H1 (cell line): ENCODE measurements around the gene ZNF846. TPM values are rescaled to one million over a fixed set of nuclear protein-coding genes. Genes with fewer than 3 reads are reported as not detected.

Experiments
- CTCF ChIA-PET: fragments of 300-600 bp; sonication (Branson Sonifier 250); formaldehyde crosslinking; loops from one replicate; lab custom pipeline; 2021; ENCODE audit not compliant: partially characterized antibody; lab: Charles Lee
- POLR2A ChIA-PET: fragments of 300-600 bp; sonication (Branson Sonifier 250); formaldehyde crosslinking; loops from one replicate; lab custom pipeline; 2021; ENCODE audit warnings: inconsistent platforms; ENCODE audit not compliant: partially characterized antibody; lab: Charles Lee
- DNase-seq, 2 experiments: peaks; one replicate each; pipeline versions ENCODE4 v3.0.0 to v3.0.0-alpha.2; 2010 to 2022; ENCODE audit warnings: low spot score in 2 of 2, low read depth in 1 of 2, mixed read lengths in 1 of 2
- FAIRE-seq: peaks from 2 replicates; lab custom pipeline; 2011; peaks lifted over from hg19 to GRCh38; lab: Jason Lieb, UNC
- H2AFZ ChIP-seq: 2 replicates; pipeline ENCODE4 v1.8.1; 2012; ENCODE audit warnings: low read length, inconsistent platforms
- H2AK5ac ChIP-seq: 2 replicates; pipeline ENCODE4 v1.6.1; 2013; ENCODE audit warnings: low read depth, low read length
- H2BK120ac ChIP-seq: replicated peaks from 2 replicates; pipeline ENCODE3; 2013; ENCODE audit warnings: low read depth, low read length, inconsistent platforms
- H2BK12ac ChIP-seq: 2 replicates; pipeline ENCODE4 v1.6.1; 2013; ENCODE audit warnings: low read depth, low read length
- H2BK15ac ChIP-seq: 2 replicates; pipeline ENCODE4 v1.6.1; 2013; ENCODE audit warnings: low read length
- H2BK20ac ChIP-seq: 2 replicates; pipeline ENCODE4 v1.6.1; 2013; ENCODE audit warnings: low read length
- H2BK5ac ChIP-seq: 2 replicates; pipeline ENCODE4 v1.6.1; 2013; ENCODE audit warnings: low read depth, low read length
- H3K14ac ChIP-seq: 2 replicates; pipeline ENCODE4 v1.6.1; 2013; ENCODE audit warnings: inconsistent platforms; ENCODE audit not compliant: insufficient read length
- H3K18ac ChIP-seq: 2 replicates; pipeline ENCODE4 v1.6.1; 2013; ENCODE audit warnings: low read length; ENCODE audit errors: extremely low read depth
- H3K23ac ChIP-seq: 2 replicates; pipeline ENCODE4 v1.6.1; 2013; ENCODE audit warnings: inconsistent platforms; ENCODE audit not compliant: insufficient read length
- H3K23me2 ChIP-seq: 2 replicates; pipeline ENCODE4 v1.6.1; 2013; ENCODE audit warnings: low read depth, low read length
- H3K27ac ChIP-seq: 2 replicates; pipeline ENCODE4 v1.6.1; 2011; ENCODE audit warnings: low read depth, low read length, inconsistent platforms
- H3K27me3 ChIP-seq, 4 experiments: replicated peaks in 1 of 4; 1 replicate in 1 of 4; 2 replicates in 3 of 4; pipeline versions ENCODE4 v1.6.1 to v1.8.1; 2011 to 2013; ENCODE audit warnings: low read length in 3 of 4, mild to moderate bottlenecking in 3 of 4, inconsistent platforms in 2 of 4, mixed read lengths in 2 of 4, moderate library complexity in 1 of 4; ENCODE audit not compliant: control insufficient read depth in 3 of 4, insufficient read depth in 3 of 4; ENCODE audit errors: extremely low read depth in 1 of 4
- H3K36me3 ChIP-seq, 4 experiments: 2 replicates each; pipeline versions ENCODE4 v1.6.1 to v1.8.1; 2011 to 2013; ENCODE audit warnings: mild to moderate bottlenecking in 4 of 4, low read length in 3 of 4, moderate library complexity in 2 of 4, control low read depth in 1 of 4, inconsistent platforms in 1 of 4; ENCODE audit not compliant: insufficient read depth in 4 of 4, control insufficient read depth in 2 of 4
- H3K4ac ChIP-seq: replicated peaks from 2 replicates; pipeline ENCODE3; 2013; ENCODE audit warnings: low read length, low read depth, mixed read lengths, inconsistent platforms; ENCODE audit not compliant: insufficient read length
- H3K4me1 ChIP-seq, 4 experiments: replicated peaks in 1 of 4; 1 replicate in 1 of 4; 2 replicates in 3 of 4; pipeline versions ENCODE4 v1.6.1 to v1.8.1; 2011 to 2013; ENCODE audit warnings: low read length in 3 of 4, inconsistent platforms in 2 of 4, mixed read lengths in 1 of 4; ENCODE audit not compliant: insufficient read depth in 4 of 4, control insufficient read depth in 3 of 4
- H3K4me2 ChIP-seq, 2 experiments: 2 replicates each; pipeline versions ENCODE4 v1.6.1 to v1.8.1; 2011 to 2013; ENCODE audit warnings: low read depth in 2 of 2, low read length in 2 of 2, control low read depth in 1 of 2, inconsistent platforms in 1 of 2, mild to moderate bottlenecking in 1 of 2; ENCODE audit not compliant: insufficient read depth in 1 of 2
- H3K4me3 ChIP-seq, 4 experiments: fragments of 200-600, 300-600 bp in 1 of 4; sonication (generic), shearing (Covaris generic), sonication (Bioruptor Twin) in 1 of 4; 2 replicates each; pipeline versions ENCODE4 v1.5.1 to v1.8.1; 2011 to 2016; ENCODE audit warnings: low read length in 4 of 4, low read depth in 3 of 4, control low read depth in 2 of 4, inconsistent platforms in 2 of 4, mild to moderate bottlenecking in 2 of 4, mixed read lengths in 1 of 4, moderate library complexity in 1 of 4; ENCODE audit not compliant: insufficient read depth in 2 of 4; ENCODE audit errors: extremely low read depth in 1 of 4
- H3K56ac ChIP-seq: replicated peaks from 2 replicates; pipeline ENCODE3; 2013; ENCODE audit warnings: low read depth, mild to moderate bottlenecking, mixed read lengths, low read length, inconsistent platforms; ENCODE audit not compliant: insufficient read length
- H3K79me1 ChIP-seq: 2 replicates; pipeline ENCODE4 v1.6.1; 2013; ENCODE audit warnings: low read depth, low read length, control low read depth
- H3K79me2 ChIP-seq, 2 experiments: 2 replicates each; pipeline versions ENCODE4 v1.6.1 to v1.8.1; 2012 to 2013; ENCODE audit warnings: low read length in 2 of 2, mild to moderate bottlenecking in 2 of 2, inconsistent platforms in 1 of 2; ENCODE audit not compliant: insufficient read depth in 2 of 2, control insufficient read depth in 1 of 2
- H3K9ac ChIP-seq, 4 experiments: replicated peaks in 1 of 4; 1 replicate in 1 of 4; 2 replicates in 3 of 4; pipeline versions ENCODE4 v1.6.1 to v1.8.1; 2011 to 2013; ENCODE audit warnings: low read depth in 3 of 4, low read length in 3 of 4, control low read depth in 2 of 4, mild to moderate bottlenecking in 2 of 4, moderate library complexity in 2 of 4, inconsistent platforms in 1 of 4; ENCODE audit errors: extremely low read depth in 1 of 4
- H3K9me3 ChIP-seq, 2 experiments: 2 replicates each; pipeline versions ENCODE4 v1.6.1 to v1.8.1; 2012 to 2013; ENCODE audit warnings: mild to moderate bottlenecking in 2 of 2, moderate library complexity in 2 of 2, control low read depth in 1 of 2, inconsistent platforms in 1 of 2, low read depth in 1 of 2, low read length in 1 of 2, mixed read lengths in 1 of 2; ENCODE audit not compliant: insufficient read depth in 2 of 2
- H4K20me1 ChIP-seq, 2 experiments: replicated peaks in 1 of 2; 2 replicates each; pipeline versions ENCODE3 to v1.8.1; 2011 to 2013; ENCODE audit warnings: inconsistent platforms in 2 of 2, low read length in 2 of 2, mild to moderate bottlenecking in 1 of 2; ENCODE audit not compliant: insufficient read depth in 2 of 2, control insufficient read depth in 1 of 2
- H4K5ac ChIP-seq: 2 replicates; pipeline ENCODE4 v1.6.1; 2013; ENCODE audit warnings: low read length, low read depth, mixed read lengths, inconsistent platforms; ENCODE audit not compliant: insufficient read length
- H4K8ac ChIP-seq: 2 replicates; pipeline ENCODE4 v1.8.0; 2013; ENCODE audit warnings: mild to moderate bottlenecking, moderate library complexity, low read length, inconsistent platforms; ENCODE audit not compliant: insufficient read depth; ENCODE audit errors: extremely low read depth
- H4K91ac ChIP-seq: replicated peaks from 2 replicates; pipeline ENCODE3; 2013; ENCODE audit warnings: low read length, mixed read lengths, inconsistent platforms; ENCODE audit not compliant: insufficient read length
- WGBS, 2 experiments: shearing (Covaris generic) in 1 of 2; methylation state at CpG; one replicate each; pipeline versions ENCODE4 v1.1.6 to v1.1.7; 2013 to 2015; ENCODE audit warnings: low lambda C conversion rate in 2 of 2, mixed read lengths in 2 of 2, inconsistent platforms in 1 of 2, low coverage in 1 of 2, missing lambda C conversion rate in 1 of 2; ENCODE audit not compliant: insufficient replicate concordance in 2 of 2, insufficient coverage in 1 of 2, insufficient read length in 1 of 2; ENCODE audit errors: extremely low coverage in 1 of 2, missing lambda C conversion rate in 1 of 2; 5-methylcytosine and 5-hydroxymethylcytosine counted together
- polyA plus RNA-seq, 7 experiments: library from polyadenylated mRNA; depleted of rRNA in 3 of 7; stranded (reverse) in 5 of 7; unstranded in 2 of 7; fragments of >200 nt in 5 of 7; fragments of 200-250 nt in 2 of 7; gene quantifications; 1 replicate in 5 of 7; 2 replicates in 1 of 7; 4 replicates in 1 of 7; pipeline versions ENCODE4 v1.2.1 to v1.2.3, GENCODE V29; 2011 to 2013; ENCODE audit warnings: missing spikeins in 2 of 7, mixed read lengths in 2 of 7
- total RNA-seq: library from RNA; stranded (reverse); fragmentation: NEBNext Ultra II Directional; extraction: Animal tissue kit (Norgen Biotek cat#: 25700); gene quantifications from 2 replicates; pipeline ENCODE4 v1.2.1, GENCODE V29; 2021

ZNF846 gene
- total and polyA plus RNA-seq, 2 of the 8 experiments (the other 6 are each of a cell fraction or from before 2014, with no cell fraction given): 4.5 to 9.0 TPM

- 94% methylated on average over 3 of the region's 3 CpGs; no CpG with 5 or more reads in 1 of the 2 experiments for WGBS, 2 experiments
- Histone ChIP-seq H3K9me3 (no peaks in the 10 kb centered on the region), H3K27ac (no peak overlapping the region), H3K23ac (no peak overlapping the region), H2BK15ac (no peak overlapping the region), H3K4me3 (no peak overlapping the region), H3K79me2 (no peaks in the 10 kb centered on the region), H4K91ac (no peak overlapping the region), H3K4me2 (no peak overlapping the region), H3K79me1 (no peaks in the 10 kb centered on the region; the same call in 1 of the 2 replicates), H3K36me3 (peaks cover 7 to 23% (median 14%) of the 10 kb centered on the region in 4 experiments), H2BK120ac (no peak overlapping the region), H2AK5ac (no peak overlapping the region), H4K8ac (no peak overlapping the region), H2BK20ac (no peak overlapping the region), H4K20me1 (peaks cover 0 to 1% of the 10 kb centered on the region in 2 experiments), H2BK5ac (no peak overlapping the region), H3K56ac (no peak overlapping the region), H3K23me2 (no peaks in the 10 kb centered on the region), H3K18ac (no peak overlapping the region), H2AFZ (no peak overlapping the region), H3K27me3 (no peaks in the 10 kb centered on the region), H3K4ac (no peak overlapping the region), H4K5ac (no peak overlapping the region), H2BK12ac (no peak overlapping the region), H3K14ac (no peak overlapping the region), H3K9ac (no peak overlapping the region), H3K4me1 (no peaks in the 10 kb centered on the region)
- CTCF ChIA-PET: interaction anchor here (0.9 kb wide), 1 partner anchor 8 kb away, joined by 3 read pairs; no protein-coding TSS in a partner anchor
- DNase-seq (no peak), FAIRE-seq (no peak)
- POLR2A ChIA-PET: interaction anchor here (0.6 to 3.2 kb wide), 3 partner anchors 8 to 27 kb away, joined by 4 to 11 read pairs (median 6); partner anchors contain the start of gene FBXL12
These were observed 38.3 kb upstream of the ZNF846 start for GRCh38 chr19:9806803-9807202.
